OCI-M2 (cell line): ENCODE data around the gene KCNQ1.

Source experiments
- DNase-seq: peaks from one replicate; lab custom pipeline; 2025; ENCODE audit not compliant: unreplicated experiment; lab: John Stamatoyannopoulos, UW

Gene KCNQ1

DNA sequence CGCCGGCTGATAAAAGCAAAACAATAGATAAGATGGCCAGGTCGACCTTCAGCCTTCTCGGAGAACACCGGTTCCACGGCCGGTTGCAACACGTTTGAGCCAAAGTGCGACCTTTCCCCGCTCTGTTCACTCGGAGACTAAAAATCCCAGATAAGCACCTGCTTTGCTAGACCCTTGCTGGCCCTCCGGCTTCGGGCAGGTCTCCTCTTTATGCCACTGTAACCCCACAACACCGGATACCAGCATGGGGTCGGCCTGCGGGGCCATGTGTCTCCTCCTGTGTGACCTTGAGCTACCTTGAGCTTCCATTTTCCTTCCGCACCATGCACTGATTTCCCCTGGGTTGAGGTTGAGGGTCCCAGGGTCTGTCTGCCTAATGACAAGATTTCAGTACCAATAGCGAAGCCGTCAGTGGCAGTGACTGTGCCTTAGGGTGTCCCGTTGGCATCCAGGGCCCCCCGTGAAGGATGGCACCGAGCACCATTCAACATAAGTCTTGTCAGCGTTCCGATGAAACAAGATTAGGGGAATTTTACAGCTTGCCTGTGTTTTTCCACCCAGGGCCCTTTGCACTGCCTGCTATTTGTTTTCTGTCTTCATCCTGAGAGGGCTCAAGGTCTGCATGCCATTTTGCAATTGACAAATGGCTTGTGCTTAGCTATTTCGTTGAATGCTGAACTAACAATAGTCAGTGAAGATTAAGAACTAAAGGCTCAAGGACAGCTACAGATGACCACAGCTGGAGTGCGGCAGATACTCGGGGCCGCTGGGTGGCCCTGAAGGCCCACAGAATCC, 118.6 kb downstream of the KCNQ1 start:
- no peak for DNase-seq

DNA sequence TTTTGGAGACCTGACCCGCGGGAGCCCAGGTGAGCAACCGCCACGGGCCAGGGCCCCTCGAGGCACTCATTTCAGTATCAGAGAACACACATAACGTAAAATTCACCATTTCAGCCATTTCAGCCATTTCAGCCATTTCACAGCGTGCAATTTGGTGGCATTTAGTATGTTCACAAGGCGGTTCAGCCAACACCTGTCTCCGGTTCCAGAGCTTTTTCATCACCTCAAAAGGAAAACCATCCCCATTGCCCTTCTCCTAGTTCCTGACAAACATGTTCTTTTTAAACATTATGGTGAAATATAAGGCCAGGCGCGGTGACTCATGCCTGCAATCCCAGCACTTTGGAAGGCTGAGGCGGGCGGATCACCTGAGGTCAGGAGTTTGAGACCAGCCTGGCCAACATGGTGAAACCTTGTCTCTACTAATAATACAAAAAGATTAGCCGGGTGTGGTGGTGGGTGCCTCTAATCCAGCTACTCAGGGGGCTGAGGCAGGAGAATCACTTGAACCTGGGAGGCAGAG, 119.3 kb downstream of the KCNQ1 start:
- no peak for DNase-seq

GRCh38 chr11:2564588-2565425, 120.0 kb downstream of the KCNQ1 start:
- DNase-seq = no peak

GRCh38 chr11:2565447-2566222, 120.8 kb downstream of the KCNQ1 start:
- no peak for DNase-seq

DNA sequence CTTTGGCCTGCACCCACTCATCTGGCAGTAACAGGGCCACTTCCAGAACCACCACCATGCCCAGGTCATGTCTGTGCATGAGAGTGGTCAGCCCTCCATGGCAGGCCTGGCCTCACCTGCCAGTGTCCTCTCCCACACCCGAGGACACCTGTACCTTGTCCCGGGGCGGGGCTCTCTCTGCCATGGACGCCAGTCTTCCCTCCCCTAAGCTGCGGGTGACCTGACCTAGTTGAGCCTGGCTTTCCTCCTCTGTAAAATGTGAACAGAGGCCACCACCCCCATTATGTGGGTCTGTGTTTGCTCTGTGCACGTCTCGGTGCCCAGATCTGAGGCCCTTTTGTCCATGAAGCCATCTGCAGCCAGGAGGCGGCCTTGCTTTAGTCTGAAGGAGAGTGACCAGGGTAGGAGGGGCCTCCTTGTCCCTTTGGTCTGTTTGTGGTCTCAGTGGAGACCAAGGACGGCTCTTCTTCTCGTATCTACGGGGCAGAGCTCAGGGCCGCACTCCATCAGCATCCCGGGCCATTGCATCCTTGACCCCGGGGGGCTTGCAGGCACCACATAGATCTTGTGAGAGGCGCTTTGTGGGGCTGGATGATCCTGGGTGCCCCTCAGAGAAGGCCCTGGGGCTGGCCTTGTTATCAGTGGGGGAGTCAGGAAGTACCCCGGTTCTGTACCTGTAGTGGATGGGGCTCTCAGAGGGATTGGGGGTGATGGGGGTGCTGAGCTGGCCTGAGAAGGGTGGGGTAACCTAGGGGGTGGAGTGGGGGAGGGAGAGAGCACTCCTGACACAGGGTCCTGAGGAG, 121.6 kb downstream of the KCNQ1 start:
- no peak for DNase-seq

DNA sequence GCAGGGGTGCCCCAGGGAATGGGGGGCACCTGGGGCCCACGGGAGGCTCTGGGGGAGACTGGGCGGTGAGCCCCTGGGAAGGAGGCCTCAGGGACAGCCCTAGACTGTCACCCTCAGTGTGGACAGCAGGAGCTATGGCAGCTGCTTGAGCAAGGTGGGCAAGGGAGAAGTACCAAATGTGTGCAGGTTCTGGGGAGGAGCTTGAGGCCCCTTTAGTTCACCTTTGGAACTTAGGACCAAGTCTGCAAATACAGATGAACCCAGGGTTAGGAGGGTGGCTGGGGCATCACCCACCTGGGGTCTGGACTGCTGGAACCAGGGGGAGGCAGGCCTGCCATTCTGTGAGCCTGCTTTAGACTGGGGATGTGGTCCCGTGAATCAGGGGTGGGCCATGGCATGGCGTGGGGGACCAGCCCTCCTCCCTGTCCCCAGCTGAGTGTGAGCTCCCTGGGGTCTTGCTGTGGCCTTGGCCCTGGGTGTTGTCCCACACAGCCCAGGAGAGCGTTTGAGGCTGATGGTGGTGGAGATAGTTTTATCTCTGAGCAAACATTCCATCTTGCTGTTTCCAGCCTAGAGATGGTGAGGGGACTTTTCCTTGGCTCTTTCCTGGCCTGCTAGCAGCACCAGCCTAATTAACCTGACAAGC, 122.3 kb downstream of the KCNQ1 start:
- no peak for DNase-seq

GRCh38 chr11:2569321-2569721, 124.5 kb downstream of the KCNQ1 start:
- no peak for DNase-seq

DNA sequence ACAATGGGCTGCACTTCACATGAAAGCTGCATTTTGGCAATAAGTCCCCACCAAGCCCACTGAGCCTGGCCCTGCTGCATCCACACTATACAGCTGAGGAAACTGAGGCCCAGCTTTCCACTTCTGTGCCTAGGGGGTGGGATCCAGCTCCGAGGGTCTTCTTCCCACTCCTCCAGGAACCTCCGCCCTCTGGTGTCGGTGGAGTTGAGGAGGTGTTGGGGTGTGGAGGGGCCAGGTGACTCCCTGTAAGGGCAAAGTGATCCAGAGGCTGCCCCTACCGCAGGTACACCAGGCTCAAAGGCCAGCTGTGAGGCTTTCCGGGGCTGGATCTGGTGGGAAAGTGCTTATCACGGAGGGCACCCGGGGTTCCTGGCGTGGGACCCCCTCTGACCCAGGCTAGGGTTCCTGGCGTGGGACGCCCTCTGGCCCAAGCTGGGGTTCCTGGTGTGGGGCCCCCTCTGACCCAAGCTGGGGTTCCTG, 125.0 kb downstream of the KCNQ1 start:
- no peak for DNase-seq

DNA sequence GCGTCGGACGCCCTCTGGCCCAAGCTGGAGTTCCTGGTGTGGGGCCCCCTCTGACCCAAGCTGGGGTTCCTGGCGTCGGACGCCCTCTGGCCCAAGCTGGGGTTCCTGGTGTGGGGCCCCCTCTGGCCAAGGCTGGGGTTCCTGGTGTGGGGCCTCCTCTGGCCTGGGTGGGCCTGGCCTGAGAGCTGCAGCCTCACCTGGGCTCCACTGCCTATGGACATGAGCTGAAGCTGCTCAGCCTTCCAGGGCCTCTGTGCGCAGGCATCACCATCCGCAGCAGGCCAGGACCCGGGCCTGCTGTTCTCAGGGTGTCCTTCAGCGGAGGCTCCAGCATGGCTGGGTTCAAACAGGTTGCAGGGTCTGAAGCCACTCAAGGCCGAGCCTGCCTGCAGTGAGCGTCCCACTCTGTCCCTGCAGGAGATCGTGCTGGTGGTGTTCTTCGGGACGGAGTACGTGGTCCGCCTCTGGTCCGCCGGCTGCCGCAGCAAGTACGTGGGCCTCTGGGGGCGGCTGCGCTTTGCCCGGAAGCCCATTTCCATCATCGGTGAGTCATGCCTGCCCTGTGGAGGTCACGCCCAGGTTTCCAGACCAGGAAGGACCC, 125.5 kb downstream of the KCNQ1 start:
- no peak for DNase-seq

DNA sequence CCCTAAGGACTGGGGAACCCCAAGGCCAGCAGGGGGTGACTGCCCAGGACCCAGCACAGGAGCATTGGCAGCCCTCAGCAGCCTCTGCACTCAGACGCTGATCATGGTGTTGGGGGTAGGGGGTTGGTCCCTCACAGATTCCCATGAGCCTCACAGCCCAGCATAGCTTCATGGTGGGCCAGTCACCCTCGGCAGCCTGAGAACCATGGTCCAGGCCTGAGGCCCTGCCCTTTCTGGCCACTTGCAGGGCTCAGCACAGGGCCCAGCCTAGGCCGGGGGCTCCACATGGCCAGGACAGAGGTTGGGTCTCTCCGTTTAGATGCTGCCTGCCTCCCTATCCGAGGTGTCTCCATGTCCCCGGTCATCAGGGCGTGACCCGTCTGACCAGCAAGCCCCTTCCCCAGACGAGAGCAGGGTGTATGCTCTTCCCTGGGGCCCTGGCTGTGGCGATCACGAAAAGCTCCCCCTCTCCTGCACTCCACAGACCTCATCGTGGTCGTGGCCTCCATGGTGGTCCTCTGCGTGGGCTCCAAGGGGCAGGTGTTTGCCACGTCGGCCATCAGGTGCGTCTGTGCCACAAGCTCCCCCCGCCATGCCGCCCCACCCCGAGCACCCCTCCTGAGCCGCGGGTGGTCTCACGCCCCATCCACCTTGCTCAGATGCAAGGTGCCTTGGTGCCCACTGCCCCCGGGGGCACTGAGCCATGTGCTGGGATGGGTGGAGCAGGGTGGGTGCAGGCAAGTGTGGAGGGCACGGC, 126.2 kb downstream of the KCNQ1 start:
- DNase-seq = no peak

DNA sequence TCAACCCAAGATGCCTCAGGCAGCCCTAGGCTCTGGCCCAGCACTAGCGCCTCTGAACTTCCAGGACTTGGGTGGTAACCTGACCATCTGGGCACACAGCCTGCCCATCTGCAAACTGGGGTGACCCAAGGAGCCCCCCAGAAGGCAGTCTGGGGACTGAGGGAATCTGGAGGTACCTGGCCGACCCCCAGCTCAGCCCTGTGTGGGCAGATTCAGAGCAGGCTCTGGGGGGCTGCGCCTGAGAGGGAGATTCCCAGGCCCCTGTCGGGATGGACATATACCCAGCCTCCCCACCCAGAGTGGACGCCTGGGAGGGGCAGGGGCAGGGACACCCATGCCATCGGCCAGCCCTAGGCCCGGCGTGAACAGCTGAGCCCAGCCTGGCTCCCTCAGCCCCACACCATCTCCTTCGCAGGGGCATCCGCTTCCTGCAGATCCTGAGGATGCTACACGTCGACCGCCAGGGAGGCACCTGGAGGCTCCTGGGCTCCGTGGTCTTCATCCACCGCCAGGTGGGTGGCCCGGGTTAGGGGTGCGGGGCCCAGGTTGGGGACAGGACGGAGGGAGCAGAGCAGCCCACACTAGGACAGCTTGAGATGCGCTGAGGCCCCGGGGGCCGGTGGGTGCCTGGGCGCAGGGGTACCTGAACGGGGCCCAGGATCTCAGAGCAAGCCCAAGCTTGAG, 126.9 kb downstream of the KCNQ1 start:
- no peak for DNase-seq

- no peak for DNase-seq
These were observed 127.9 kb downstream of the KCNQ1 start for GRCh38 chr11:2572491-2573239.

- no peak for DNase-seq
These were observed 128.6 kb downstream of the KCNQ1 start for GRCh38 chr11:2573240-2574042.

GRCh38 chr11:2574043-2574552, 129.3 kb downstream of the KCNQ1 start:
- DNase-seq = no peak

- DNase-seq = no peak
These were observed 130.0 kb downstream of the KCNQ1 start for GRCh38 chr11:2574553-2575535.
